ENCODE results near the gene CYP4F3. TPM values are rescaled to one million over a fixed set of nuclear protein-coding genes. Genes with fewer than 3 reads are reported as not detected.
A peak's percentile ranks its signal among the peaks of the same experiment; 100 is the strongest.

CYP4F3 gene
- polyA plus RNA-seq, 3 donors: 0.56 to 1.2 (median 0.92) TPM

DNA sequence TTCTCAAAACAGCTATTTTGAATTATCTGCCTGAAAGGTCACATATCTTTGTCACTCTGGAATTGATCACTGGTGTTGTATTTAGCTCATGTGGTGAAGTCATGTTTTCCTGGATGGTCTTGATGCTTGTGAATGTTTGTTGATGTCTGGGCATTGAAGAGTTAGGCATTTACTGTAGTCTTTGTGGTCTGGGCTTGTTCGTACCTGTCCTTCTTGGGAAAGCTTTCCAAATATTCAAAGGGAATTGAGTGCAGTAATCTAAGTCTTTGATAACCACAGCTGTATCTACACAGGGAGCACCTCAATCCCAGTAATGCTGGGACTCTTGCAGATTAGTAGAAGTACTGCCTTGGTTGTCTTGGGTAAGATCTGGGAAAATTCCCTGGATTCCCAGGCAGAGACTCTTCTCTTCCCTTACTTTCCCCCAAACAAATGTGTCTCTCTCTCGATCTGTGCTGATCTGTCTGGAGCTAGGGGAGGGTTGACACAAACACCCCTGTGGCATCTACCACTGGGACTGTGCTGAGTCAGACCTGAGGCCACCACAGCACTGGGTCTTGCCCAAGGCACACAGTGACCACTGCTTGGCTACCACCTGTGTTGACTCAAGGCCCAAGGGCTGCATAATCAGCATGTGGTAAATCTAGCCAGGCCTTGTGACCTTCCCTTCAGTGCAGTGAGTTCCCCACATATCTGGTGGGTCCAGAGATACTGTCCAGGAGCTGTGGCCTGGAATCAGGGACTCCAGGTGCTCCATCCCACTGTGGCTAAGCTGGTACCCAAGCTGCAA, 5.5 kb upstream of the CYP4F3 start:
- Histone ChIP-seq H3K9me3 (replicated peaks in 1 of 2; ENCODE audit: control insufficient read depth in 1 of 2, insufficient read depth in 1 of 2, low read length in 2 of 2) (no peaks in the 10 kb centered on the region), H3K79me2 (ENCODE audit: insufficient read depth, low read length) (no peaks in the 10 kb centered on the region), H3K27me3 (ENCODE audit: control insufficient read depth in 2 of 2, insufficient read depth in 2 of 2, low read length in 2 of 2) (no peaks in the 10 kb centered on the region), H3K9ac (ENCODE audit: insufficient read depth, low read length, poor library complexity, severe bottlenecking) (no peak overlapping the region), H3K4me1 (ENCODE audit: control insufficient read depth in 1 of 2, insufficient read depth in 2 of 2, low read length in 2 of 2) (peaks cover 39 to 42% of the 10 kb centered on the region in 2 donors), H3K4me2 (replicated peaks; ENCODE audit: extremely low read depth, low read length, poor library complexity, severe bottlenecking) (no peak overlapping the region), H3K4me3 (replicated peaks in 1 of 3; ENCODE audit: low read depth in 2 of 3, low read length in 3 of 3) (no peak overlapping the region), H2AFZ (ENCODE audit: insufficient read depth, low read depth, low read length, poor library complexity, severe bottlenecking) (no peak overlapping the region), H4K20me1 (ENCODE audit: insufficient read depth, low read length) (no peaks in the 10 kb centered on the region), H3K27ac (ENCODE audit: low read depth in 1 of 2, low read length in 2 of 2) (no peak overlapping the region), H3K36me3 (replicated peaks in 1 of 2; ENCODE audit: control insufficient read depth in 1 of 2, insufficient read depth in 2 of 2, low read length in 2 of 2) (no peaks in the 10 kb centered on the region)
- Mint-ChIP-seq H3K4me3 (no peak overlapping the region), H3K27ac (peak overlapping the region in 3 of 7 donors; percentile 2 to 70 (median 66)), H3K9me3 (no peaks in the 10 kb centered on the region), H3K27me3 (ENCODE audit: low read depth in 3 of 3) (no peaks in the 10 kb centered on the region), H3K4me1 (peaks cover 49% of the 10 kb centered on the region), H3K36me3 (no peaks in the 10 kb centered on the region)
- intact Hi-C loops (cut with micrococcal nuclease): no loop called here
- TF ChIP-seq, protein P1, sequence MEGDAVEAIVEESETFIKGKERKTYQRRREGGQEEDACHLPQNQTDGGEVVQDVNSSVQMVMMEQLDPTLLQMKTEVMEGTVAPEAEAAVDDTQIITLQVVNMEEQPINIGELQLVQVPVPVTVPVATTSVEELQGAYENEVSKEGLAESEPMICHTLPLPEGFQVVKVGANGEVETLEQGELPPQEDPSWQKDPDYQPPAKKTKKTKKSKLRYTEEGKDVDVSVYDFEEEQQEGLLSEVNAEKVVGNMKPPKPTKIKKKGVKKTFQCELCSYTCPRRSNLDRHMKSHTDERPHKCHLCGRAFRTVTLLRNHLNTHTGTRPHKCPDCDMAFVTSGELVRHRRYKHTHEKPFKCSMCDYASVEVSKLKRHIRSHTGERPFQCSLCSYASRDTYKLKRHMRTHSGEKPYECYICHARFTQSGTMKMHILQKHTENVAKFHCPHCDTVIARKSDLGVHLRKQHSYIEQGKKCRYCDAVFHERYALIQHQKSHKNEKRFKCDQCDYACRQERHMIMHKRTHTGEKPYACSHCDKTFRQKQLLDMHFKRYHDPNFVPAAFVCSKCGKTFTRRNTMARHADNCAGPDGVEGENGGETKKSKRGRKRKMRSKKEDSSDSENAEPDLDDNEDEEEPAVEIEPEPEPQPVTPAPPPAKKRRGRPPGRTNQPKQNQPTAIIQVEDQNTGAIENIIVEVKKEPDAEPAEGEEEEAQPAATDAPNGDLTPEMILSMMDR (IDR thresholded peaks at IDR 0.05): no peak
- no CpG with 5 or more reads among the region's 2 CpGs for WGBS (ENCODE audit: insufficient coverage)
- DNase-seq: no peak

DNA sequence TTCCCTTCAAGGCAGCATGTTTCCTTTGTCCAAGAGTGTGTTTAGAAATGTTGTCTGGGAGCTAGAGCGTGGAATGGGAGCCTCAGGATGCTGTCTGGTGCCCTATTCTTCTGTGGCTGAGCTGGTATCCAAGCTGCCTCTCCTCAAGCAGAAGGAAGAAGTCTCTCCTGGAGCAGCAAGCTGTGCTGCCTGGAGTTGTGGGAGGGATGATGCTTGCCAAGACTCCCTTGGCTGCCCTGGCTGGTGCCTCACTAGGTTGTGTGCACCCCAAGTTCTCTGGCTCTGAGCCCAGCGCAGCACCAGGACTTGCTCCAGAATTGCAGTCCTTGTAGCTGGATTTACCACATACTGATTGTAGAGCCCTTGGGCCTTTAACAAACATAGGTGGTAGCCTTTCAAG, 4.7 kb upstream of the CYP4F3 start:
- Histone ChIP-seq H3K4me1 (ENCODE audit: control insufficient read depth in 1 of 2, insufficient read depth in 2 of 2, low read length in 2 of 2) (peaks cover 48 to 50% of the 10 kb centered on the region in 2 donors), H3K9ac (ENCODE audit: insufficient read depth, low read length, poor library complexity, severe bottlenecking) (no peak overlapping the region), H3K9me3 (replicated peaks in 1 of 2; ENCODE audit: control insufficient read depth in 1 of 2, insufficient read depth in 1 of 2, low read length in 2 of 2) (no peaks in the 10 kb centered on the region), H3K4me2 (replicated peaks; ENCODE audit: extremely low read depth, low read length, poor library complexity, severe bottlenecking) (no peak overlapping the region), H4K20me1 (ENCODE audit: insufficient read depth, low read length) (no peaks in the 10 kb centered on the region), H3K27ac (ENCODE audit: low read depth in 1 of 2, low read length in 2 of 2) (no peak overlapping the region), H3K27me3 (ENCODE audit: control insufficient read depth in 2 of 2, insufficient read depth in 2 of 2, low read length in 2 of 2) (no peaks in the 10 kb centered on the region), H2AFZ (ENCODE audit: insufficient read depth, low read depth, low read length, poor library complexity, severe bottlenecking) (no peak overlapping the region), H3K79me2 (ENCODE audit: insufficient read depth, low read length) (no peaks in the 10 kb centered on the region), H3K36me3 (replicated peaks in 1 of 2; ENCODE audit: control insufficient read depth in 1 of 2, insufficient read depth in 2 of 2, low read length in 2 of 2) (no peaks in the 10 kb centered on the region), H3K4me3 (replicated peaks in 1 of 3; ENCODE audit: low read depth in 2 of 3, low read length in 3 of 3) (no peak overlapping the region)
- intact Hi-C loops (cut with micrococcal nuclease): no loop called here
- 90% methylated on average over 2 of the region's 2 CpGs for WGBS (ENCODE audit: insufficient coverage)
- Mint-ChIP-seq H3K9me3 (no peaks in the 10 kb centered on the region), H3K27ac (peak overlapping the region in 1 of 7 donors; percentile 70), H3K36me3 (no peaks in the 10 kb centered on the region), H3K4me3 (no peak overlapping the region), H3K4me1 (peaks cover 57% of the 10 kb centered on the region), H3K27me3 (ENCODE audit: low read depth in 3 of 3) (no peaks in the 10 kb centered on the region)
- no peak for DNase-seq
- TF ChIP-seq, protein P1 (IDR thresholded peaks at IDR 0.05): no peak

All from CD14-positive monocyte (primary cell).